HepG2 (cell line): ENCODE measurements around the gene HILPDA. TPM values are rescaled to one million over a fixed set of nuclear protein-coding genes. Genes with fewer than 3 reads are reported as not detected.
"Not testable (repeated sequence)": the region's sequence is repeated elsewhere in the genome, so short reads cannot be mapped to it uniquely, and the experiment has no call there.

Experiments
- ATAC-seq: fragments of 200-7000 bp; cut with Tn5 transposase; 3 replicates; pipeline ENCODE4 v1.9.1; 2020; ENCODE audit warnings: mild to moderate bottlenecking, moderate library complexity
- BruUV-seq: library from RNA; stranded (reverse); fragments of 400-500 nt; replicated peaks from 2 replicates; lab custom pipeline; 2021; lab: Mats Ljungman, UMichigan
- CTCF ChIA-PET: fragments of 300-600 bp; formaldehyde crosslinking; extraction: SDS; loops from one replicate; lab custom pipeline; 2021; ENCODE audit warnings: low total read pairs, inconsistent platforms, low intra/inter-chr PET ratio; lab: Yijun Ruan, JAX
- POLR2A ChIA-PET: fragments of 350-600 bp; sonication (Branson Sonifier 250); formaldehyde crosslinking; loops from one replicate; lab custom pipeline; 2020; ENCODE audit warnings: antibody characterized with exemption, inconsistent platforms; lab: Yijun Ruan, JAX
- DNase-seq: peaks from one replicate; pipeline ENCODE4 v3.0.0-alpha.2; 2015; ENCODE audit warnings: low spot score
- FAIRE-seq: peaks from 3 replicates; lab custom pipeline; 2011; peaks lifted over from hg19 to GRCh38; lab: Jason Lieb, UNC
- H2AFZ ChIP-seq: one replicate; pipeline ENCODE4 v1.6.1; 2011; ENCODE audit warnings: low read length, inconsistent platforms
- H3K27ac ChIP-seq: fragments of 300-600 bp; 3 replicates; pipeline ENCODE4 v1.8.0; 2011; ENCODE audit warnings: mixed run types, mild to moderate bottlenecking, mixed read lengths, low read length, inconsistent platforms; ENCODE audit not compliant: insufficient read depth; ENCODE audit errors: extremely low read length
- H3K27me3 ChIP-seq, 2 experiments: fragments of 200-600 bp in 1 of 2; 2 replicates in 1 of 2; 3 replicates in 1 of 2; pipeline versions ENCODE4 v1.6.0 to v1.8.0; 2011; ENCODE audit warnings: low read length in 2 of 2, mild to moderate bottlenecking in 2 of 2, moderate library complexity in 2 of 2, inconsistent platforms in 1 of 2; ENCODE audit not compliant: insufficient read depth in 2 of 2, control insufficient read depth in 1 of 2
- H3K36me3 ChIP-seq, 2 experiments: fragments of 200-600 bp in 1 of 2; replicated peaks in 1 of 2; 2 replicates in 1 of 2; 3 replicates in 1 of 2; pipeline versions ENCODE4 v1.5.1 to v1.8.0; 2011; ENCODE audit warnings: low read length in 2 of 2, inconsistent platforms in 1 of 2; ENCODE audit not compliant: insufficient read depth in 2 of 2, control insufficient read depth in 1 of 2
- H3K4me1 ChIP-seq: 2 replicates; pipeline ENCODE4 v1.5.1; 2012; ENCODE audit warnings: low read length, inconsistent platforms; ENCODE audit not compliant: insufficient read depth
- H3K4me2 ChIP-seq: 2 replicates; pipeline ENCODE4 v1.6.0; 2011; ENCODE audit warnings: low read depth, low read length, inconsistent platforms
- H3K4me3 ChIP-seq, 3 experiments: fragments of 200-600 bp in 1 of 3; sonication (generic), shearing (Covaris generic) in 1 of 3; replicated peaks in 1 of 3; 2 replicates each; pipeline ENCODE4 v1.5.1; 2011 to 2016; ENCODE audit warnings: low read length in 3 of 3, inconsistent platforms in 2 of 3, low read depth in 2 of 3, mild to moderate bottlenecking in 2 of 3, control low read depth in 1 of 3, mixed read lengths in 1 of 3; ENCODE audit not compliant: insufficient read depth in 1 of 3
- H3K79me2 ChIP-seq: one replicate; pipeline ENCODE4 v1.6.1; 2011; ENCODE audit warnings: low read length, inconsistent platforms; ENCODE audit not compliant: insufficient read depth
- H3K9ac ChIP-seq: 2 replicates; pipeline ENCODE4 v1.6.0; 2011; ENCODE audit warnings: mild to moderate bottlenecking, low read depth, low read length, inconsistent platforms; ENCODE audit not compliant: insufficient read depth
- H3K9me3 ChIP-seq: 2 replicates; pipeline ENCODE4 v1.5.1; 2012; ENCODE audit warnings: mild to moderate bottlenecking, low read length
- H4K20me1 ChIP-seq: 2 replicates; pipeline ENCODE4 v1.6.0; 2011; ENCODE audit warnings: inconsistent platforms, mild to moderate bottlenecking, low read length, moderate library complexity; ENCODE audit not compliant: insufficient read depth
- WGBS: methylation state at CpG from one replicate; pipeline ENCODE4 v1.1.6; 2017; ENCODE audit warnings: low lambda C conversion rate; 5-methylcytosine and 5-hydroxymethylcytosine counted together
- in situ Hi-C: cut with HindIII; loops from 2 replicates; pipeline ENCODE4 v1.10.0; 2017; ENCODE audit warnings: low pct_unique_long_range_greater_than_20kb; ENCODE audit not compliant: extremely low pct_ligation_motif_present
- intact Hi-C: fragments of 100-400 bp; cut with micrococcal nuclease; formaldehyde crosslinking; loops from one replicate; pipeline ENCODE4 v1.10.0; 2022; ENCODE audit not compliant: unreplicated experiment
- polyA plus RNA-seq, 8 experiments: library from polyadenylated mRNA; depleted of rRNA in 3 of 8; stranded (reverse) in 7 of 8; unstranded in 1 of 8; fragments of >200 nt; fragmentation: Illumina TruSeq in 4 of 8; extraction: Trizol in 4 of 8; gene quantifications; 2 replicates each; pipeline versions ENCODE4 v1.2.1 to v1.2.3, GENCODE V29; 2011 to 2016; ENCODE audit warnings: low read depth in 4 of 8, missing spikeins in 1 of 8, mixed read lengths in 1 of 8; ENCODE audit not compliant: insufficient read depth in 1 of 8
- small RNA-seq, 3 experiments: library from RNA; depleted of rRNA; stranded (forward); fragments of <200 nt; gene quantifications; one replicate each; pipeline ENCODE3, GENCODE V24; 2012; ENCODE audit warnings: low read depth in 2 of 3, low replicate concordance in 1 of 3; ENCODE audit not compliant: insufficient read length in 3 of 3, insufficient read depth in 2 of 3
- total RNA-seq, 5 experiments: library from RNA; depleted of rRNA; stranded (reverse); fragments of >200 nt; fragmentation: Illumina TruSeq; extraction: Trizol; gene quantifications; 2 replicates each; pipeline ENCODE4 v1.2.3, GENCODE V29; 2016; ENCODE audit warnings: low read depth in 1 of 5

Gene HILPDA
- total and polyA plus RNA-seq, 2 of the 13 experiments (the other 11 are each of a cell fraction or from before 2014, with no cell fraction given) = 11.1 to 44.0 TPM

DNA sequence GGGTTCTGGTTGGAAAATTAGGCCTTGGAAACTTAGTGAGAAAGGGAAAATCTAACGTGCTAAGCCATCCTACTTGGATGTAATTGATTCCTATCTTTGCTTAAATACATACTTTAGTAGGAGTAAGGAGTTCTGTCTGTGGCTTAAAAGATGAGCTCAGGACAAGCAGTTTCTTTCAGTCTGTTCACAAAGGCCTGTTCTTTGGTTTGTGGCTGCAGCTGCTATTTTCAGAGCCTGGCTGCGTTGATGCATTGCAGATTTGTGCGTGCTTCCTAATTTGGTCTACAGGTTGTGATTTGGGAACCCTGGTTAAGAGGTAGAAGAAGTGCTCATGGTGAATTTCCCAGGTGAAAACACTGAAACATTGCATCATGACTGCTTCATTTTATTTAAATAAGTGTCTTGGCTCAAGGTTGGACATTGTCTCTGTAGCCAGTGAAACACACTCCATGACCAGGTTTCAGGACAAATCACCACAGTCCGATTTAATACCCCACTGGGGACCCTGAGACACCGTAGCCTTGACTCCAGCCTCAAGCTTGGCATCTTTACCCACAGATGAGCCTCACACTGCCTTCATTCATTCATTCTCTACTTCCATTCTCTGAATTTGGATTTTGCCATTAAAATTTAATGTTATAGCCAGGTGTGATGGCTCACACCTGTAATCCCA, 51.8 kb downstream of the HILPDA start:
- in situ Hi-C loops, ATAC-seq: not testable (repeated sequence)

More for the DNA sequence above, 51.8 kb downstream of the HILPDA start:
- BruUV-seq, H3K4me1 ChIP-seq, intact Hi-C loops, CTCF ChIA-PET, H3K9ac ChIP-seq, H3K27me3 ChIP-seq, POLR2A ChIA-PET, DNase-seq, H3K79me2 ChIP-seq, H3K4me3 ChIP-seq, H3K9me3 ChIP-seq, H3K4me2 ChIP-seq, H2AFZ ChIP-seq, H3K36me3 ChIP-seq, H4K20me1 ChIP-seq, H3K27ac ChIP-seq: not testable (repeated sequence)
- WGBS = 93% methylated on average over 5 of the region's 5 CpGs
- peak; percentile 18 for FAIRE-seq

Small RNA genes lying within 50 kb of the gene (small RNA-seq; reads per million reads assigned to genes)
- gene AC010655.1 (0 reads per million in 3 experiments), gene AC010655.2 (0 reads per million in 3 experiments), gene RF00017 (0 reads per million in 3 experiments), gene RNU7-54P (0 reads per million in 3 experiments)

Other genes with a start within 250 kb of the HILPDA start
- gene LEP, start 214.6 kb upstream of the HILPDA start, total RNA-seq (2016; rRNA removed; fragmentation: Illumina TruSeq; extraction: Trizol) = not detected in 2 replicates
- 0.04 and 0.05 TPM in 2 replicates for gene LEP, start 214.6 kb upstream of the HILPDA start, polyA plus RNA-seq (2011; rRNA removed)
- 49.0 and 61.2 TPM in 2 replicates for gene RBM28, start 112.0 kb upstream of the HILPDA start, total RNA-seq (2016; rRNA removed; fragmentation: Illumina TruSeq; extraction: Trizol)
- 20.3 and 20.5 TPM in 2 replicates for gene RBM28, start 112.0 kb upstream of the HILPDA start, polyA plus RNA-seq (2011; rRNA removed)
- gene PRRT4, start 94.2 kb upstream of the HILPDA start, total RNA-seq (2016; rRNA removed; fragmentation: Illumina TruSeq; extraction: Trizol) = not detected in 2 replicates
- gene PRRT4, start 94.2 kb upstream of the HILPDA start, polyA plus RNA-seq (2011; rRNA removed) = not detected in 2 replicates
- gene IMPDH1, start 45.9 kb upstream of the HILPDA start, total RNA-seq (2016; rRNA removed; fragmentation: Illumina TruSeq; extraction: Trizol) = 18.4 and 22.8 TPM in 2 replicates
- 34.0 and 49.9 TPM in 2 replicates for gene IMPDH1, start 45.9 kb upstream of the HILPDA start, polyA plus RNA-seq (2011; rRNA removed)
- gene METTL2B, start 20.9 kb downstream of the HILPDA start, total RNA-seq (2016; rRNA removed; fragmentation: Illumina TruSeq; extraction: Trizol) = 33.1 and 40.1 TPM in 2 replicates
- 15.5 and 17.4 TPM in 2 replicates for gene METTL2B, start 20.9 kb downstream of the HILPDA start, polyA plus RNA-seq (2011; rRNA removed)
- gene GARIN1A, start 216.4 kb downstream of the HILPDA start, total RNA-seq (2016; rRNA removed; fragmentation: Illumina TruSeq; extraction: Trizol) = not detected in 2 replicates
- gene GARIN1A, start 216.4 kb downstream of the HILPDA start, polyA plus RNA-seq (2011; rRNA removed) = 0.09 and 0.12 TPM in 2 replicates